ENCODE results near the gene ZNF292.

DNA sequence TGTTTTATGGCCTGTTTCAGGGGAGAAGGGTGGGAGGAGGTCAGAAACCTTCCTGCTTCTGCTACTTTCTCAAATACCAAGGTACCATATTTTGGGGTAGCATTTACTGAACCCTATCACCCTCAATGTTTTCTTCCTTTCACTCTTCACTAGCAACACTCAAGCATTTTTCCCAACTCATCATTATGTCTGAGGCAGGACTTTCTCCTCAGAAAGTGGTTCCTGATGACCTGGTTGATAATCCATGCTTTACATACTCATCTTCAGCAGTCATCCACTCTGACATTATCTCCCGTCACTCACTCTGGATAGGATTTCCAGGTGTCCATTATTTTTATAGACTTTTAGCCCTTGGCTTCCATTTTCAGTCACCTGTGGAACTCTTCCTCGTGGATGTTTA is 21.1 kb downstream of the ZNF292 start:
- TF ChIP-seq, protein P1, sequence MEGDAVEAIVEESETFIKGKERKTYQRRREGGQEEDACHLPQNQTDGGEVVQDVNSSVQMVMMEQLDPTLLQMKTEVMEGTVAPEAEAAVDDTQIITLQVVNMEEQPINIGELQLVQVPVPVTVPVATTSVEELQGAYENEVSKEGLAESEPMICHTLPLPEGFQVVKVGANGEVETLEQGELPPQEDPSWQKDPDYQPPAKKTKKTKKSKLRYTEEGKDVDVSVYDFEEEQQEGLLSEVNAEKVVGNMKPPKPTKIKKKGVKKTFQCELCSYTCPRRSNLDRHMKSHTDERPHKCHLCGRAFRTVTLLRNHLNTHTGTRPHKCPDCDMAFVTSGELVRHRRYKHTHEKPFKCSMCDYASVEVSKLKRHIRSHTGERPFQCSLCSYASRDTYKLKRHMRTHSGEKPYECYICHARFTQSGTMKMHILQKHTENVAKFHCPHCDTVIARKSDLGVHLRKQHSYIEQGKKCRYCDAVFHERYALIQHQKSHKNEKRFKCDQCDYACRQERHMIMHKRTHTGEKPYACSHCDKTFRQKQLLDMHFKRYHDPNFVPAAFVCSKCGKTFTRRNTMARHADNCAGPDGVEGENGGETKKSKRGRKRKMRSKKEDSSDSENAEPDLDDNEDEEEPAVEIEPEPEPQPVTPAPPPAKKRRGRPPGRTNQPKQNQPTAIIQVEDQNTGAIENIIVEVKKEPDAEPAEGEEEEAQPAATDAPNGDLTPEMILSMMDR (IDR thresholded peaks at IDR 0.05) = no peak
- no peak for TF ChIP-seq ZFX (IDR thresholded peaks at IDR 0.05; ENCODE audit: borderline replicate concordance)
